ENCODE results near the gene ACTL10.
A peak's percentile ranks its signal among the peaks of the same experiment; 100 is the strongest.

ACTL10 gene

DNA sequence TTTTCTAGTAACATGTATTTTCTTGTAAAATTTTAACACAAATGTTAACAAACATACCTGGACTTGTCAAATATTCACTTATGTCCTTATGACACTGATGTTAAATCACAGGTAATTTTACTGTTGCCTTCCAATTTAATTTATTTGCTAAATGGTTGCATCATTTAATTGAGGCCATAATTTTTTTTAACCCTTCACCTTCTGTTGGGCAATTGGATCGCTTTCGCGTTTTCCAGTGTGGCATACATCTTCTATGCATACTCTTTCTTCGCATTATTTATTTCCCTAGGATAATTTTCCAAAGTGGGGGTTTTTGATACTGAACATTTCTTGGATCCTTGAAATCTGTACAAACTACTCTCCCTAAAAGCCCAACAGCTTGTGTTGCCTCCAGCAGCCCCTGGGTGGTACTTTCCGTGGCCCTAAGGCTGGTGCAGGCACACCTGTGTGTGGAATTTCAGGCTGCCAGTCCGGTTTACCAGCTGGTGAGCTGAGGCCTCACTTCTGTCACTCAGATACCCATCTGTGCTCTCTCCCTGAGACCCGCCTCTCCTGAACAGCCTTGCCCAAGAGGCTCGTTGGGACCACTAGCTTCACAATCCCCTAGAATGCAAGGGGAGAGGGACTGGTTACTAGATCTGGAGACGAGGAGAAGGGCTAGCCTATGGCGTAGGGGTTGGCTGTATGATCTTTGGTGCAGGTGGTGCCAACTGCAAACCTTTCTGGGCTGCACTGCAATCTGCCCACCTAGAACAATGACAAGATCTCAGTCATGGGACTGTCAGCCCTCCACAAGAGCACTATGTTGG lies 15.8 kb upstream of the ACTL10 start:
- no peak overlapping the region for H3K27ac ChIP-seq (ENCODE audit: low read depth, low read length)
- no peak overlapping the region for H3K9ac ChIP-seq (ENCODE audit: low read length)
- no peaks in the 10 kb centered on the region for H3K9me3 ChIP-seq (ENCODE audit: low read length)
- peaks cover 40% of the 10 kb centered on the region for H3K4me1 ChIP-seq (ENCODE audit: insufficient read depth, low read length)
- H3K27me3 ChIP-seq (ENCODE audit: control insufficient read depth in 1 of 2, insufficient read depth in 2 of 2, low read length in 2 of 2): no peaks in the 10 kb centered on the region
- no peaks in the 10 kb centered on the region for H3K36me3 ChIP-seq (ENCODE audit: insufficient read depth, low read length)
- H3K4me3 ChIP-seq (ENCODE audit: low read depth in 1 of 2, low read length in 2 of 2): no peak overlapping the region

DNA sequence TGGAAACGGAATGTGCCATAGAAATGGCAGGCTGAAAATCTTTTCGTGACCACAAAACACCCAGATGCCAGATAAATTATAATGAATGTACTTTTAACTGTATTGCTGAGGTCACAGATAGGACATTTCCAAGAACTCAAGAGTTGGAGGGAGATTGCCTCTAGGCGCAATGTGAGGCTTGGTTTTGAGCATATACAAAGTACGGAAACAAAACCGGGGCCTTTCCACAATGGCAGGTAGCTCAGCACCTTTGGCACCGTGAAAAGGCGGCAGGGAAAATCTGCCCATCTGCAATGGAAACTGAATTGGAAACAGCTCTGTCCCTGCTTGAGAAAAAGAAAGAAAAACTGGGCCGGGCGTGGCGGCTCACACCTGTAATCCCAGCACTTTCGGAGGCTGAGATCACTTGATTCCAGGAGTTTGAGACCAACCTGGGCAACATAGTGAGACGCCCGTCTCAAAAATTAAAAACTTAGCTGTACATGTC lies 15.1 kb upstream of the ACTL10 start:
- Histone ChIP-seq H3K27ac (ENCODE audit: low read depth, low read length) (no peak overlapping the region), H3K36me3 (ENCODE audit: insufficient read depth, low read length) (peaks cover under 1% of the 10 kb centered on the region), H3K9ac (ENCODE audit: low read length) (no peak overlapping the region), H3K4me1 (ENCODE audit: insufficient read depth, low read length) (peaks cover 40% of the 10 kb centered on the region), H3K27me3 (ENCODE audit: control insufficient read depth in 1 of 2, insufficient read depth in 2 of 2, low read length in 2 of 2) (no peaks in the 10 kb centered on the region), H3K4me3 (ENCODE audit: low read depth in 1 of 2, low read length in 2 of 2) (no peak overlapping the region), H3K9me3 (ENCODE audit: low read length) (no peaks in the 10 kb centered on the region)

DNA sequence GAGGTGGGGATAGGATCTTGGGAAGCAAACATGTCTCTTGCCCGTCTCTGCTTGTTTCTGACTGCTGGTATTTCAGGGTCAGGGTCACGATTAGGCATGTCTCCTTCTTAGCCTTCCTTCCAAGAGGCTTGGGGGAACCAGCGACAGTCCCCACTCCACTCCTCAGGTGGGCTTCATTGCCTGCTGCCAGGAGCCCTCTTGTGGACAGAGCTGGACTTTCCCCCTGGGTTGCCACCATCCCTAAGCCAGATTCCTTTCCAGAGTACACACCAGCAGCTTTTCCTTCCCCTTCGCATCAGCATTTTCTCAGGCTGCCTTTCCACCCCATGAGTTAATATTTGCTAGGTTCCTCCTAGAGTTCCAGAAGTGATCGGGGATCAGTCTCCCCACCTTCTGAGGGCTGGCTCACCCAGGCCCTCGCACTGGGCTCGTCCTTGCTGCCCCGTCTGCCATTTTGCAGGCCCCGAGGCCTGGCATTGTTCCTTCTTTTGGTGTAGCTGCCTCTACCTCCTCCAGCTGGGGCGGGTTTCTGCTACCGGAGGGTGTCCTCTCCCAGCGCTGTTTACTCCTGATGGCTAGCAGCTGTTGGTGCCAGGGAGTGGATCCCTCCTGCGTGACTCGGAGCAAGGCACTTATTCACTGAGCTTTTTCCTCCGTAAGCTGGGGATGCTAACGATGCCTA lies 13.4 kb upstream of the ACTL10 start:
- H3K4me1 ChIP-seq (ENCODE audit: insufficient read depth, low read length): peaks cover 25% of the 10 kb centered on the region
- H3K27ac ChIP-seq (ENCODE audit: low read depth, low read length): no peak overlapping the region
- H3K27me3 ChIP-seq (ENCODE audit: control insufficient read depth in 1 of 2, insufficient read depth in 2 of 2, low read length in 2 of 2): no peaks in the 10 kb centered on the region
- peak overlapping the region; percentile 28 for H3K9ac ChIP-seq (ENCODE audit: low read length)
- peaks cover 16% of the 10 kb centered on the region for H3K36me3 ChIP-seq (ENCODE audit: insufficient read depth, low read length)
- H3K9me3 ChIP-seq (ENCODE audit: low read length): no peaks in the 10 kb centered on the region
- H3K4me3 ChIP-seq (ENCODE audit: low read depth in 1 of 2, low read length in 2 of 2): peak overlapping the region in 1 of 2 donors; percentile 54

DNA sequence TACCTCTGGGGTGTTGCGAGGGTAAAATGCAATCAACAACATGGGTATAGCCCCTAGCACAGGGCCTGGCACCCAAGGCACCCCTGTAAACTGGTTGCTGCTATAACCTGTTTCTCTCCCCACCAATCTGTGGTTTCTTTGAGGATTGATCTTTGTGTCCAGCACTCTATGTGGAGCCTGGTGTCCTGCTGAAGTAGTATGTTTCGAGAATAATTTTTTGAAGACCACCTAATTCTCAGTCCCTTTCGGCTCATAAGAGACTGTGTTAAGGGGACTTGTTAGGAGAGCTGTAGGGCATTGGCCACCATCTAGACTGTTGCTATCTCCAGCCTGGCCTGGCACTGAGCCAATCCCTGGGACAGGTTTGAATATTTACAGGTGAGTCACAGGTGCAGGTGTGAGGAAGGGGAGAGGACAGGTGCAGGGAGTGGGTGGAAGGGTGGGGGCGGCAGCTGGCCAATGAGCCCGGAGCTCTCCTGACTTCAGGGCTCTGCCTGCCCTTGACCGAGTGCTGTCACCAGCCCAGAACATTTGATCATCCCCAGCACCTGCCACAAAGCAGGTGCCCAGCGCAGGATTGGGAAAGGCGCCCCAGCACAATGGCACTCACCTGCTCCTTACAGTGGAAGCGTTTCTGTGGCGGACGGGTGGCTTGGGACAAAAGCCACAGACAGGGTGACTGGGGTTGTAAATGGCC lies 12.7 kb upstream of the ACTL10 start:
- Histone ChIP-seq H3K9me3 (ENCODE audit: low read length) (no peaks in the 10 kb centered on the region), H3K27me3 (ENCODE audit: control insufficient read depth in 1 of 2, insufficient read depth in 2 of 2, low read length in 2 of 2) (no peaks in the 10 kb centered on the region), H3K36me3 (ENCODE audit: insufficient read depth, low read length) (peaks cover 23% of the 10 kb centered on the region), H3K4me3 (ENCODE audit: low read depth in 1 of 2, low read length in 2 of 2) (peak overlapping the region in 1 of 2 donors; percentile 54), H3K9ac (ENCODE audit: low read length) (peak overlapping the region; percentile 28), H3K27ac (ENCODE audit: low read depth, low read length) (no peak overlapping the region), H3K4me1 (ENCODE audit: insufficient read depth, low read length) (peaks cover 18% of the 10 kb centered on the region)

DNA sequence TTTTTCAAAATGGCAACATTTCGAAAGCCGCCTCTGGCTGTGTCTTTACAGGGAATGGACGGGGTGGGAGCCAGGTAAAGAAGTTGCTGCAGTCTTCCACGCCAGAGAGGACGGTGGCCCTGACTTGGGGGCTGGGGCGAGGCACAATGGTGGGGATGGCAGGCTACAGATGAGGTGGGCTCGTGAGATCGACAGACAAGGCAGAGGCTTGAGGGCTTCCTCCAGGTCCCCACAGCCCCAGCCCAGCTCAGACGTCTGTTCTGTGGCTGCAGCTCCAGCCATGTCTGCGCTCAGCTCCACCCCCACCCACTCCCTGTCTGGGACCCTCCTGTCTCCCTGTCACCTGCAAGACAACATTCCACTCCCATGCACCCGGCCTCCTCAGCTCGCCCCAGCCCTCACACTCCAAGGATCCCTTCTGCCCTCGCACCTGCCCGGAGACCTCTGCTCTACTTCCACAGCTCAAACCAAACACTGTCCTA lies 12.0 kb upstream of the ACTL10 start:
- Histone ChIP-seq H3K4me3 (ENCODE audit: low read depth in 1 of 2, low read length in 2 of 2) (no peak overlapping the region), H3K9me3 (ENCODE audit: low read length) (no peaks in the 10 kb centered on the region), H3K9ac (ENCODE audit: low read length) (no peak overlapping the region), H3K4me1 (ENCODE audit: insufficient read depth, low read length) (peaks cover 12% of the 10 kb centered on the region), H3K36me3 (ENCODE audit: insufficient read depth, low read length) (peaks cover 30% of the 10 kb centered on the region), H3K27ac (ENCODE audit: low read depth, low read length) (no peak overlapping the region), H3K27me3 (ENCODE audit: control insufficient read depth in 1 of 2, insufficient read depth in 2 of 2, low read length in 2 of 2) (no peaks in the 10 kb centered on the region)

DNA sequence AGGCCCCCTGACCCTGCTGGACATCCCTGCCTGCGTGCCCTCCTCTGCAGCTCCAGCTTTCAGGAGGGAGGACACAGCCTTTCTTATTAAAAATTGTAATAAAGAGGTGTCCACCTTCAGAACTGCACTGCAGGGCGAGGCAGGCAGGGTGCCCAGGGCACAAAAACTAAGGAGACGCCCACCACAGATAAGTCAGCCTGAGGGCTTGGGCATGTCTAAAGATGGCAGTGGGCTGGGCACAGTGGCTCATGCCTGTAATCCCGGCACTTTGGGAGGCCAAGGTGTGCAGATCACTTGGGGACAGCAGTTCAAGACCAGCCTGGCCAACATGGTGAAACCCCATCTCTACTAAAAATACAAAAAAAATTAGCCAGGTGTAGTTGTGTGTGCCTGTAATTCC lies 11.6 kb upstream of the ACTL10 start:
- H3K27me3 ChIP-seq (ENCODE audit: control insufficient read depth in 1 of 2, insufficient read depth in 2 of 2, low read length in 2 of 2): no peaks in the 10 kb centered on the region
- no peak overlapping the region for H3K9ac ChIP-seq (ENCODE audit: low read length)
- no peak overlapping the region for H3K27ac ChIP-seq (ENCODE audit: low read depth, low read length)
- no peak overlapping the region for H3K4me3 ChIP-seq (ENCODE audit: low read depth in 1 of 2, low read length in 2 of 2)
- peaks cover 34% of the 10 kb centered on the region for H3K36me3 ChIP-seq (ENCODE audit: insufficient read depth, low read length)
- H3K9me3 ChIP-seq (ENCODE audit: low read length): no peaks in the 10 kb centered on the region
- H3K4me1 ChIP-seq (ENCODE audit: insufficient read depth, low read length): peaks cover 9% of the 10 kb centered on the region

DNA sequence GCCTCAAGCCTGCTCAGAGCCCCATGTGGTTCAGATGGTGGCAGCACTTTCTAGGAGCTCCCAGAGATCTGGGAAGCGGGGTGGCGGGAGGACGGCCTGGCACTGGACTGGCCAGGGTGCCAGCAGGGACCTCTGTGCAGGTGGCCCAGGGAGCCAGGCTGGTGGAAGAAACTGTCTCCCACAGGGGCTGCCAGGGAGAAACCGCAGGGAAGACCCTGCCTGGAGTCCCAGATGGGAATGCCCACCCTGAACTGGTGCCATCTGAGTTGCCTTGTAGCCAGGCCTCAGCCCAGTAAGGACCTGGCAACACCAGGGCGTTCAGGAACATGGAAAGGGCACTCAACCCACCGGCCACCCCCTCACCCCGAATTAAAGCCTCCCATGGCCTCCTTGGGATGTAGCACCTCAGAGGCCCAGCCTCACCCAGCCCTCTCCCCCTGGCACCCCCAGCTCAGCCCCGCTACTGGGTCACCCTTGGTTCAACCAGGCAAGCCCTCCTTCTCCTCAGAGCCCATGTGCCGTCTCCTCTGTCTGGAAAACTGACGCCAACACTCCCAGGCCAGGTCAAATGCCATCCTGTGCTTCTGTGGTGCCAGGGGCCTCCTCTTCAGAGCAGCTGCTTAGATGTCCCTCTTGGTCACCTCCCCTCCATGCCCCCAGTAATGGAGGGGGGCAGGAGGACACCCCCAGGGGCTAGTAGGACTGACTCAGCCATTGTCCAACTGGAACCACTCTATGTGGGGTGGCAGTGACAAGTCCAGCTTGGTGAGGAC lies 10.5 kb upstream of the ACTL10 start:
- Histone ChIP-seq H3K27me3 (ENCODE audit: control insufficient read depth in 1 of 2, insufficient read depth in 2 of 2, low read length in 2 of 2) (no peaks in the 10 kb centered on the region), H3K4me1 (ENCODE audit: insufficient read depth, low read length) (peaks cover 9% of the 10 kb centered on the region), H3K9ac (ENCODE audit: low read length) (no peak overlapping the region), H3K27ac (ENCODE audit: low read depth, low read length) (no peak overlapping the region), H3K4me3 (ENCODE audit: low read depth in 1 of 2, low read length in 2 of 2) (no peak overlapping the region), H3K9me3 (ENCODE audit: low read length) (no peaks in the 10 kb centered on the region), H3K36me3 (ENCODE audit: insufficient read depth, low read length) (peaks cover 34% of the 10 kb centered on the region)

DNA sequence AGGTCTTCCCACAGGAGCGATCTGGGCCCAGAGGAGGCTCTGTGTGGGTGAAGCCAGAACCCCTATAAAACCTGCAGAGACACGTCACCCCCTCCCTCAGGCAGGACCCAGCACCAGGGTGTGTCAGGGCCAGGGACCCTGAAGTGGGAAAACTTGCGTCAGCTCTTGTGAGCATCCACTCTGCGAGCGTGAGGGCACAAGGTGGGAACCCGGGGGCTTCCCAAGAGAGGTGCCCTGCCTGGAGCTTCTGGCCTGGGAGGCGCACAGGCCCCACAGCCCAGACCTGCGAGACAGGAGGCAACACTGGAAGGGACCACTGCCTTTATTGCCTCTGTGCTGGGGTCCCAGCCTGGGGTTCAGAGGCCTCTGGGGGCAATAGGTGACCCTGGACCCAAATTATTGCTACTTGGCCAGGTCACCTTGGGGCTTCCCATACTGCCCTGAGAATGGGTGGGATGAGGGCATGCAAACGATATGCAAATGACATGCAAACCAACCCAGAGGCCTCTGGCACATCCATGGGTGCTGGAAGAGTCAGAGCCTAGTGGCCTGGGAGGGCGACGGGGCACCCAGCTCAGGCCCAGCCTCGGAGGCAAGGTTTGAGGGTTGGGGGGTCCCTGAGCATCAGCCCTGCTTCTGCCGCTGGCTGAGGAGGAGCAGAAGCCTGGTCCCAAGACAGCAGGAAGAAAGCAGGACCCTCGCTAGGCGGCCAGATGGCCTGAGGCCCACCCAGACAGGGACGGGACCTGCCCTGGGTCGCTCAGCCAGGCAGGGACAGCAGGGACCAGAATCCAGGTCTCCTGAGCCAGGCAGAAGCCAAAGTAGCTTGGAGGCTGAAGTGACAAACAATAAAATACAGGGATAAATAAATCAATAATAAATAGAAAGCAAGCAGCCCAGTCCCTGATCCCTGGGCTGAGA lies 9.7 kb upstream of the ACTL10 start:
- Histone ChIP-seq H3K36me3 (ENCODE audit: insufficient read depth, low read length) (peaks cover 34% of the 10 kb centered on the region), H3K4me3 (ENCODE audit: low read depth in 1 of 2, low read length in 2 of 2) (no peak overlapping the region), H3K4me1 (ENCODE audit: insufficient read depth, low read length) (peaks cover 9% of the 10 kb centered on the region), H3K27ac (ENCODE audit: low read depth, low read length) (no peak overlapping the region), H3K27me3 (ENCODE audit: control insufficient read depth in 1 of 2, insufficient read depth in 2 of 2, low read length in 2 of 2) (no peaks in the 10 kb centered on the region), H3K9ac (ENCODE audit: low read length) (no peak overlapping the region), H3K9me3 (ENCODE audit: low read length) (no peaks in the 10 kb centered on the region)

DNA sequence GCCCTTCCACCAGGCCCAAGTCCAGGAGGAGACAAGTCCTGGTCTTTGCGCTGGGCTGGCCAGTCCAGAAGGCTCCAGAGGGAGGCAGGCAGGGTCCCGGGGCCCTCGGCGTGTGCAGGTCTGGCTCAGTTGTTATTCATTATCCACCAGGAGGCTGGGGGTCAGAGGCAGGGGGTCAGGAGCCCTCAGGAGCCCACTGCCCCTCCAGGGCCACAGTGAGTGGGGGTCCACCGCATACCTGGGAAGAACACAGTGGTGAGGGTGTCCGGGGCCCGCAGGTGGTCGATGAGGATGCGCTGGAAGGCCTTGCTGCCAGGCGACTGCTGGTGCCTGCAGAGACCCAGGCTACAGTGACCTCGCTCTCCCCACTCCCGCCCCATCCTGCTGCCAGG lies 9.0 kb upstream of the ACTL10 start:
- H3K4me3 ChIP-seq (ENCODE audit: low read depth in 1 of 2, low read length in 2 of 2): no peak overlapping the region
- H3K9ac ChIP-seq (ENCODE audit: low read length): no peak overlapping the region
- no peaks in the 10 kb centered on the region for H3K27me3 ChIP-seq (ENCODE audit: control insufficient read depth in 1 of 2, insufficient read depth in 2 of 2, low read length in 2 of 2)
- H3K36me3 ChIP-seq (ENCODE audit: insufficient read depth, low read length): peaks cover 34% of the 10 kb centered on the region
- peaks cover 16% of the 10 kb centered on the region for H3K4me1 ChIP-seq (ENCODE audit: insufficient read depth, low read length)
- H3K27ac ChIP-seq (ENCODE audit: low read depth, low read length): no peak overlapping the region
- no peaks in the 10 kb centered on the region for H3K9me3 ChIP-seq (ENCODE audit: low read length)

DNA sequence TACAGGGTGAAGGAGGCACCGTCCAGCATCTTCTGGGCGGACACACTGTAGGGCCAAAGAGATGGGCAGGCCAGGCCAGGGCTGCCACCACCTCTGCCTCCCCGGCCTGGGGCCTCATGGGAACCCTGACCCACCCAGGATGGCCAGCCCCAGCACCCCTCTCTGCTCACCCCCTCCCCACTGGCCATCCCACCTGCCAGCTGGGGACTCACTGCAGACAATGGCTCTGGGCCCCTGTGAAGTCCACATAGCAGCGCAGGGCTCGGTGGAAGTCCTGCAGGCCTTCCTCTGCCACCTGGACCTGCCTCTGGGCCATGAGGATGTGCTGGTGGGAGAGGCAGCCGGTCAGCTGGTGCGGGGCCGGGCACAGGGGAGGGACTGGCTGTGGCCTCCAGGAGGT lies 8.2 kb upstream of the ACTL10 start:
- Histone ChIP-seq H3K27me3 (ENCODE audit: control insufficient read depth in 1 of 2, insufficient read depth in 2 of 2, low read length in 2 of 2) (no peaks in the 10 kb centered on the region), H3K4me1 (ENCODE audit: insufficient read depth, low read length) (peaks cover 17% of the 10 kb centered on the region), H3K9me3 (ENCODE audit: low read length) (no peaks in the 10 kb centered on the region), H3K36me3 (ENCODE audit: insufficient read depth, low read length) (peaks cover 34% of the 10 kb centered on the region), H3K9ac (ENCODE audit: low read length) (no peak overlapping the region), H3K27ac (ENCODE audit: low read depth, low read length) (no peak overlapping the region), H3K4me3 (ENCODE audit: low read depth in 1 of 2, low read length in 2 of 2) (no peak overlapping the region)
